ENCODE results near the gene PRKD1. TPM values are rescaled to one million over a fixed set of nuclear protein-coding genes. Genes with fewer than 3 reads are reported as not detected.
A peak's percentile ranks its signal among the peaks of the same experiment; 100 is the strongest.

PRKD1 gene
- total and polyA plus RNA-seq, 3 donors from 2014 or later = 29.9 to 82.9 (median 67.2) TPM

DNA sequence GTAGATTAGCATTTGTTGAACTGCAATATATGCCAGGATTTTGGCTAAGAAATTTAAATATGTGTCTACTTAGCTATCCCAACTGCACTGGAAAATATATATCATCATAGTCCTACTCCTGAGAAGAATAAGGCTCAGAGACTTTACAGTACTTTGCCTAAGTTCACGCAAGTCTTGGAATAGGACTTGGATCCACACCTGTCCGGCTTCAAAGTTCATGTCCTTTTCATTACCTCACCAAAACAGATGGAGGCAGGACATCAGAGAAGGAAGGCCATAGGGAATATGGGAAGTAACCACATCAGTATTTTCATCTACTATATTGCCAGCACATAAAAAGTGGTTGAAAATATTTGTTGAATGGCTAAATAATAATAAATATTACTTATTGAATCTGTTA, 358.5 kb downstream of the PRKD1 start:
- Histone ChIP-seq H3K36me3 (ENCODE audit: low read depth, missing control alignments) (no peaks in the 10 kb centered on the region), H3K4me3 (no peak overlapping the region), H3K4me1 (no peaks in the 10 kb centered on the region), H3K27ac (no peak overlapping the region), H3K9me3 (no peaks in the 10 kb centered on the region), H3K27me3 (no peaks in the 10 kb centered on the region)
- TF ChIP-seq, protein P1, sequence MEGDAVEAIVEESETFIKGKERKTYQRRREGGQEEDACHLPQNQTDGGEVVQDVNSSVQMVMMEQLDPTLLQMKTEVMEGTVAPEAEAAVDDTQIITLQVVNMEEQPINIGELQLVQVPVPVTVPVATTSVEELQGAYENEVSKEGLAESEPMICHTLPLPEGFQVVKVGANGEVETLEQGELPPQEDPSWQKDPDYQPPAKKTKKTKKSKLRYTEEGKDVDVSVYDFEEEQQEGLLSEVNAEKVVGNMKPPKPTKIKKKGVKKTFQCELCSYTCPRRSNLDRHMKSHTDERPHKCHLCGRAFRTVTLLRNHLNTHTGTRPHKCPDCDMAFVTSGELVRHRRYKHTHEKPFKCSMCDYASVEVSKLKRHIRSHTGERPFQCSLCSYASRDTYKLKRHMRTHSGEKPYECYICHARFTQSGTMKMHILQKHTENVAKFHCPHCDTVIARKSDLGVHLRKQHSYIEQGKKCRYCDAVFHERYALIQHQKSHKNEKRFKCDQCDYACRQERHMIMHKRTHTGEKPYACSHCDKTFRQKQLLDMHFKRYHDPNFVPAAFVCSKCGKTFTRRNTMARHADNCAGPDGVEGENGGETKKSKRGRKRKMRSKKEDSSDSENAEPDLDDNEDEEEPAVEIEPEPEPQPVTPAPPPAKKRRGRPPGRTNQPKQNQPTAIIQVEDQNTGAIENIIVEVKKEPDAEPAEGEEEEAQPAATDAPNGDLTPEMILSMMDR (IDR thresholded peaks at IDR 0.05) = no peak
- TF ChIP-seq POLR2A (IDR thresholded peaks at IDR 0.05) = no peak
- 95 to 97% methylated on average over 2 of the region's 2 CpGs for WGBS, 2 donors
- no peak for DNase-seq
- intact Hi-C loops (cut with DNase I; ENCODE audit: low total_unique reads) = no loop called here

DNA sequence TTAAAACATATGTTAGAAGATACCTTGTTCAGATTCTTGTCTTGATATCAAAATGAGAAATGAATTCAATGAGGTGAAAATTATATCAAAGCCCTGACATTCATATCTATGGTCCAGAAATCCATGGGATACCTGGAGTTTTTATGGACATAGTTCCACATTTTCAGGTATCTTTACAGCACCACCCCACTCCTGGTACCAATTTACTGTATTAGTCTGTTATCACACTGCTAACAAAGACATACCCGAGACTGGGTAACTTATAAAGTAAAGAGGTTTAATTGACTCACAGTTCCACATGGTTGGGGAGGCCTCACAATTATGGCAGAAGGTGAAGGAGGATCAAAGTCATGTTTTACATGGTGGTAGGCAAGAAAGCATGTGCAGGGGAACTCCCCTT, 361.5 kb downstream of the PRKD1 start:
- 79 to 86% methylated on average over 1 of the region's 1 CpG for WGBS, 2 donors
- intact Hi-C loops (cut with DNase I; ENCODE audit: low total_unique reads) = no loop called here
- no peak overlapping the region for H3K27ac ChIP-seq
- H3K36me3 ChIP-seq (ENCODE audit: low read depth, missing control alignments) = no peaks in the 10 kb centered on the region
- TF ChIP-seq, protein P1 (IDR thresholded peaks at IDR 0.05) = no peak
- TF ChIP-seq POLR2A (IDR thresholded peaks at IDR 0.05) = no peak
- H3K4me1 ChIP-seq = no peaks in the 10 kb centered on the region
- H3K27me3 ChIP-seq = no peaks in the 10 kb centered on the region
- no peaks in the 10 kb centered on the region for H3K9me3 ChIP-seq
- H3K4me3 ChIP-seq = no peak overlapping the region
- no peak for DNase-seq

DNA sequence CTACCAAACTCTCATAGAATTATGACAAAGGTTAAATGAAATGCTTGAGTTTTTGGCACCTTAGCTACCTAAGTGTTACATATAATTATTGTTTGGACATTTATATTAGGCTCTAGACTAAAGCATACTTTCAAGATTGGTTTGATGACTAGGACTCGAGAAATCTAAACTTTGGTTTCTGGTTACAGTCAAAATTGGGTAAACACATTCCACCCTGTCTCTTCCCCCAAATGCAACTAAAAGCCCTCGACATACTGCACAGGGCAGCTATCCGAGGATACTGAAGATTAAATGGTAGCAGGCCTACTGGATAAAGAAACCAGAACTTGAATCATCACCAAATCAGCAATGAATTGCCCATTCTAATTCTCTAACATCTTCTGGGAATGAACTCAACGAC, 369.1 kb downstream of the PRKD1 start:
- no peak overlapping the region for H3K4me3 ChIP-seq
- H3K36me3 ChIP-seq (ENCODE audit: low read depth, missing control alignments) = no peaks in the 10 kb centered on the region
- 75 to 85% methylated on average over 4 of the region's 4 CpGs for WGBS, 2 donors
- intact Hi-C loops (cut with DNase I; ENCODE audit: low total_unique reads) = no loop called here
- H3K9me3 ChIP-seq = no peaks in the 10 kb centered on the region
- H3K27ac ChIP-seq = no peak overlapping the region
- H3K27me3 ChIP-seq = no peaks in the 10 kb centered on the region
- DNase-seq = no peak
- no peaks in the 10 kb centered on the region for H3K4me1 ChIP-seq
- TF ChIP-seq POLR2A (IDR thresholded peaks at IDR 0.05) = no peak
- TF ChIP-seq, protein P1 (IDR thresholded peaks at IDR 0.05) = no peak

DNA sequence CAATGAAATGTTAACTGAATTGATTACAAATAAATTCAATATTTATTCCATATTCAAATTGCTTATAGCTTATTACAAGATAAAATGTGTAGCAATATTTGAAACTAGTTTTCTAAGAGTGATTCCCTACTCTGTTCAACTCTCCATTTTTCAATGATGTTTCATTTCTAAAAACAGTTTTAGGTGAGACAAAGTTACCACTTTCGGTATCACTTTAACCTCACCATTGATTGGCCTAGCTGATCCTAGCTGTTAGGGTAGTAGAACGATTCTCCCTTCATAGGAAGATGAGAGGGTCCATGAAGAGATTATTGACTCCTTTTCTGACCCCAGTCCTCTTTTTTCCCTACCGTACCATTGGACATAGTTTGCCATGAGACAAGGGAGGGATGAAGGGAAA, 373.3 kb downstream of the PRKD1 start:
- no peak overlapping the region for H3K4me3 ChIP-seq
- TF ChIP-seq POLR2A (IDR thresholded peaks at IDR 0.05) = no peak
- TF ChIP-seq, protein P1 (IDR thresholded peaks at IDR 0.05) = no peak
- intact Hi-C loops (cut with DNase I; ENCODE audit: low total_unique reads) = no loop called here
- no peaks in the 10 kb centered on the region for H3K9me3 ChIP-seq
- H3K36me3 ChIP-seq (ENCODE audit: low read depth, missing control alignments) = no peaks in the 10 kb centered on the region
- DNase-seq = no peak
- H3K4me1 ChIP-seq = peaks cover 8% of the 10 kb centered on the region
- 89 to 90% methylated on average over 3 of the region's 3 CpGs for WGBS, 2 donors
- no peaks in the 10 kb centered on the region for H3K27me3 ChIP-seq
- H3K27ac ChIP-seq = no peak overlapping the region

DNA sequence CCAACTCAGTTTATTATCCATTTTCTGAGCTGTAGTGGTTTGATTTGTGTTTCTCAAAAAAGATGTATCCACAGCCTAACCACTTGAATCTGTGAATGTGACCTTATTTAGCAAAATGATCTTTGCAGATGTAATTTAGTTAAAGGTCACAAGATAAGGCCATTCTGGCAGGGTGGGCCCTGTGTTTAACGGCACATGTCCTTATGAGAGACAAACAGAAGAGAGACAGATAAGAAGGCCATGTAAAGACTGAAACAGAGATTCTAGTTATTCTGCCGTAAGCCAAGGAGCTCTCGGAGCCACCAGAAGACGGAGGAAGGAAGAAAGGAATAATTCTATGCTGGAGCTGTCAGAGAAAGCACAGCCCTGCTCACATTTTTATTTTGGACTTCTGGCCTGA, 374.2 kb downstream of the PRKD1 start:
- 38 to 40% methylated on average over 4 of the region's 4 CpGs for WGBS, 2 donors
- Histone ChIP-seq H3K27me3 (no peaks in the 10 kb centered on the region), H3K36me3 (ENCODE audit: low read depth, missing control alignments) (no peaks in the 10 kb centered on the region), H3K4me1 (peaks cover 8% of the 10 kb centered on the region), H3K9me3 (no peaks in the 10 kb centered on the region), H3K4me3 (no peak overlapping the region), H3K27ac (peak overlapping the region; percentile 4 to 68)
- peak; percentile 31 for DNase-seq
- TF ChIP-seq, protein P1 (IDR thresholded peaks at IDR 0.05) = no peak
- no peak for TF ChIP-seq POLR2A (IDR thresholded peaks at IDR 0.05)
- intact Hi-C loops (cut with DNase I; ENCODE audit: low total_unique reads) = no loop called here
